OCI-LY7 (cell line): ENCODE measurements around the gene CACNA2D2. TPM values are rescaled to one million over a fixed set of nuclear protein-coding genes. Genes with fewer than 3 reads are reported as not detected.

Experiments
- BruUV-seq: library from RNA; stranded (reverse); fragments of 400-500 nt; replicated peaks from 2 replicates; lab custom pipeline; 2021; lab: Mats Ljungman, UMichigan
- CTCF ChIA-PET: fragments of 300-600 bp; sonication (Branson Sonifier 250); formaldehyde crosslinking; loops from one replicate; lab custom pipeline; 2022; ENCODE audit warnings: antibody characterized with exemption; ENCODE audit not compliant: unreplicated experiment; lab: Charles Lee
- POLR2A ChIA-PET: fragments of 300-600 bp; sonication (Branson Sonifier 250); formaldehyde crosslinking; loops from one replicate; lab custom pipeline; 2022; ENCODE audit warnings: antibody characterized with exemption; lab: Charles Lee
- DNase-seq: peaks from one replicate; pipeline ENCODE4 v3.0.0-alpha.2; 2015; ENCODE audit warnings: low spot score
- H2AFZ ChIP-seq: fragments of 200-600 bp; sonication (generic), shearing (Covaris generic); 2 replicates; pipeline ENCODE4 v1.6.1; 2014; ENCODE audit warnings: mild to moderate bottlenecking, antibody characterized with exemption, low read length, moderate library complexity
- H3K27ac ChIP-seq: fragments of 200-600 bp; sonication (generic); 2 replicates; pipeline ENCODE4 v1.5.1; 2014; ENCODE audit warnings: mixed run types, low read depth, mild to moderate bottlenecking, moderate library complexity, low read length, inconsistent platforms; ENCODE audit not compliant: poor library complexity, severe bottlenecking
- H3K36me3 ChIP-seq: fragments of 200-600 bp; sonication (generic); 2 replicates; pipeline ENCODE4 v1.6.1; 2014; ENCODE audit warnings: mild to moderate bottlenecking, antibody characterized with exemption, low read length, moderate library complexity, mixed read lengths; ENCODE audit not compliant: insufficient read depth
- H3K4me1 ChIP-seq: fragments of 200-600 bp; sonication (generic); 2 replicates; pipeline ENCODE4 v1.5.1; 2014; ENCODE audit warnings: mild to moderate bottlenecking, low read length; ENCODE audit not compliant: insufficient read depth, poor library complexity, severe bottlenecking
- H3K4me2 ChIP-seq: fragments of 200-600 bp; sonication (generic); 2 replicates; pipeline ENCODE4 v1.6.1; 2014; ENCODE audit warnings: mild to moderate bottlenecking, low read length
- H3K4me3 ChIP-seq: fragments of 200-600 bp; sonication (generic); 2 replicates; pipeline ENCODE4 v1.5.1; 2014; ENCODE audit warnings: mild to moderate bottlenecking, low read depth, low read length; ENCODE audit not compliant: poor library complexity, severe bottlenecking
- H3K79me2 ChIP-seq: fragments of 200-600 bp; sonication (generic); 2 replicates; pipeline ENCODE4 v1.6.1; 2016; ENCODE audit warnings: low read depth, mild to moderate bottlenecking, low read length, moderate library complexity, mixed read lengths; ENCODE audit not compliant: insufficient read depth
- H3K9me2 ChIP-seq: fragments of 200-600 bp; sonication (generic); 2 replicates; pipeline ENCODE4 v1.6.1; 2016; ENCODE audit warnings: mild to moderate bottlenecking, low read length, mixed read lengths; ENCODE audit not compliant: insufficient read depth
- H3K9me3 ChIP-seq: fragments of 200-600 bp; sonication (generic); 2 replicates; pipeline ENCODE4 v1.6.1; 2014; ENCODE audit warnings: mild to moderate bottlenecking, mixed run types, low read length, mixed read lengths
- H4K20me1 ChIP-seq: fragments of 200-600 bp; sonication (generic); 2 replicates; pipeline ENCODE4 v1.6.1; 2014; ENCODE audit warnings: mild to moderate bottlenecking, antibody characterized with exemption, low read length, moderate library complexity, mixed read lengths; ENCODE audit not compliant: insufficient read depth
- EZH2phosphoT487 ChIP-seq: fragments of 200-600 bp; sonication (generic); IDR thresholded peaks from 2 replicates; pipeline ENCODE4 v1.6.1; 2018; ENCODE audit warnings: low read depth, borderline replicate concordance, mild to moderate bottlenecking, mixed run types, antibody characterized with exemption, low read length, moderate library complexity, mixed read lengths
- intact Hi-C: fragments of 100-400 bp; cut with micrococcal nuclease; formaldehyde crosslinking; loops from one replicate; pipeline ENCODE4 v1.10.0; 2022; ENCODE audit not compliant: unreplicated experiment
- total RNA-seq, 2 experiments: library from RNA; depleted of rRNA in 1 of 2; stranded (reverse); fragments of >200 nt in 1 of 2; shearing (Covaris generic) in 1 of 2; gene quantifications; 2 replicates each; pipeline ENCODE4 v1.2.3, GENCODE V29; 2014 to 2022
- TF ChIP-seq, protein P1 (sequence below): fragments of 200-600 bp; sonication (generic); conservative IDR thresholded peaks from 2 replicates; pipeline ENCODE4 v1.5.1; 2014; ENCODE audit warnings: mild to moderate bottlenecking, antibody characterized with exemption, low read length, moderate library complexity, mixed read lengths

Gene CACNA2D2
- total RNA-seq, 2 experiments from 2014 or later, result 0.09 to 0.21 TPM

DNA sequence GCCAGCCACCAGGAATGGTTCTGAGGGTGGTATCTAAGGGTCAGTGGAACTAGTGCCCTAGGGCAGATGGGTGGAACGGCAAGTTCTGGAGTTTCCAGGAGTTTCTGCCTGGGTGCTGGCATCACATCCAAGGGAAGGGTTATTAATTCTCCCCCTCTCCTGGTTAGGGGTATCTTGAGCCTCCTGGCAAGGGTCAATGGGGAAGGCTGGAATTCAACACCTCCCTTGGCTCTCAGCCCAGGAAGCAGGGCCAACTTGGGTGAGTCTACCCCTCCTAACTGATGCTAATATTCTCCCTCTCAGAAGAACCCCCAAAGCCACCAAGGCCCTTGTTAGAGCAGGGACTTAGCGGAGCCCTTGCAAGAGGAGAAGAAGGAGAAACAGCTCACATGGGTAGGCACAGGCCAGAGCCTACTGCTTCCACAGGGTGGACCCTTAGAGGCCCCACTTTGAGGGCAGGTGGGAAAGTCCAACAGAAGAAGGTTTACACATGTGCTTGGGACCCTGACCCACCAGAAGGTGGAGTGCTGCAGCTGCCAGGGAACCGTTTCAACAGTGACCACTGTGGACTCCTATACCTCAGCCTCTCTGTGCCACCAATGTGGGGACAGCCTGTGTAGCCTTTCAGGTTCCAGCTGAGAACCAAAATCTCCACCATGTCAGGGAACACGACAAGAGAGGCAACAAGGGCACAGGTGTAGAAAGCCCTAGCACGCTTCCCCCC, 147.4 kb downstream of the CACNA2D2 start:
- ChIA-PET POLR2A (interaction anchor here (0.6 kb wide), 1 partner anchor 1128 kb away, joined by 4 read pairs; no protein-coding TSS in a partner anchor), CTCF (no interaction called here)
- Histone ChIP-seq H3K4me2 (peak overlapping the region; percentile 82), H3K79me2 (peaks cover 23% of the 10 kb centered on the region; the same call in 1 of the 2 replicates), H3K9me2 (no peaks in the 10 kb centered on the region), H3K4me3 (peak overlapping the region; percentile 76), H3K27ac (no peak overlapping the region), H4K20me1 (0 out of 2 replicates have a peak, but pooled peaks cover 4% of the 10 kb centered on the region), H2AFZ (no peak overlapping the region), H3K9me3 (no peaks in the 10 kb centered on the region), H3K4me1 (peaks cover 49% of the 10 kb centered on the region), H3K36me3 (peaks cover 42% of the 10 kb centered on the region)
- no TSS peak for BruUV-seq
- intact Hi-C loops, result no loop called here
- TF ChIP-seq, protein P1, sequence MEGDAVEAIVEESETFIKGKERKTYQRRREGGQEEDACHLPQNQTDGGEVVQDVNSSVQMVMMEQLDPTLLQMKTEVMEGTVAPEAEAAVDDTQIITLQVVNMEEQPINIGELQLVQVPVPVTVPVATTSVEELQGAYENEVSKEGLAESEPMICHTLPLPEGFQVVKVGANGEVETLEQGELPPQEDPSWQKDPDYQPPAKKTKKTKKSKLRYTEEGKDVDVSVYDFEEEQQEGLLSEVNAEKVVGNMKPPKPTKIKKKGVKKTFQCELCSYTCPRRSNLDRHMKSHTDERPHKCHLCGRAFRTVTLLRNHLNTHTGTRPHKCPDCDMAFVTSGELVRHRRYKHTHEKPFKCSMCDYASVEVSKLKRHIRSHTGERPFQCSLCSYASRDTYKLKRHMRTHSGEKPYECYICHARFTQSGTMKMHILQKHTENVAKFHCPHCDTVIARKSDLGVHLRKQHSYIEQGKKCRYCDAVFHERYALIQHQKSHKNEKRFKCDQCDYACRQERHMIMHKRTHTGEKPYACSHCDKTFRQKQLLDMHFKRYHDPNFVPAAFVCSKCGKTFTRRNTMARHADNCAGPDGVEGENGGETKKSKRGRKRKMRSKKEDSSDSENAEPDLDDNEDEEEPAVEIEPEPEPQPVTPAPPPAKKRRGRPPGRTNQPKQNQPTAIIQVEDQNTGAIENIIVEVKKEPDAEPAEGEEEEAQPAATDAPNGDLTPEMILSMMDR, result peak; percentile 34
- no peak for TF ChIP-seq EZH2phosphoT487
- DNase-seq, result no peak

DNA sequence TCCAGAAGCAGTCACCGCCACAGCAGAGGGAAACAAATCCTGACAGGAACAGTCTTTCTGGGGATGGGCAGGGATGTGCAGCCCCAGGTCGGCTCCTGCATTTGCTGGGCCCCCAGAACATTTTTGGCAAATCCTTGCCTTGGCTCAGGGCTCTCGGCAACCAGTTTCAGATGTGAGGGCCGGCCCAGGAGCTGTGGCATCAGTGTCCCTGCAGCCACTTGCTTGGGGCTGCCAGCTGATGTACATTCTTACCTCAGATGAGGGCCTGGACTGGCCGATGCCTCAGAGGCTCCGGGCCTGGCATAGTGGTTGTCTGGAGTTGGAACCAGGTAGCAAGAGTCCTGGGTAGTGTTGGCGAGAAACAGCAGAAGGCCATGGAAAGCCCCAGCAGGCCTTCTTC, 148.6 kb downstream of the CACNA2D2 start:
- Histone ChIP-seq H3K4me1 (peaks cover 52% of the 10 kb centered on the region), H3K9me3 (no peaks in the 10 kb centered on the region), H3K4me3 (no peak overlapping the region), H3K9me2 (no peaks in the 10 kb centered on the region), H4K20me1 (0 out of 2 replicates have a peak, but pooled peaks cover 4% of the 10 kb centered on the region), H3K79me2 (peaks cover 26% of the 10 kb centered on the region; the same call in 1 of the 2 replicates), H3K36me3 (peaks cover 42% of the 10 kb centered on the region), H3K27ac (no peak overlapping the region), H3K4me2 (no peak overlapping the region), H2AFZ (no peak overlapping the region)
- ChIA-PET CTCF (interaction anchor here (0.6 kb wide), 1 partner anchor 1657 kb away, joined by 3 read pairs; no protein-coding TSS in a partner anchor), POLR2A (interaction anchor here (0.5 kb wide), 1 partner anchor 1082 kb away, joined by 5 read pairs; no protein-coding TSS in a partner anchor)
- intact Hi-C loops, result loop anchor here (5.0 kb wide), 1 partner anchor 212 kb away; the partner anchor contains the start of genes C3orf18 and HEMK1
- DNase-seq, result no peak
- no TSS peak for BruUV-seq
- TF ChIP-seq EZH2phosphoT487, result no peak
- TF ChIP-seq, protein P1, result no peak
